Lung (tissue), 12 donors: ENCODE results near the gene SFXN5. TPM values are rescaled to one million over a fixed set of nuclear protein-coding genes. Genes with fewer than 3 reads are reported as not detected.

Experiments
- ATAC-seq: fragments of 200-7000 bp; cut with Tn5 transposase; one replicate; pipeline ENCODE4 v1.9.1; 2020; ENCODE audit warnings: moderate number of reproducible peaks; ENCODE audit not compliant: insufficient read depth, low FRiP score
- DNase-seq, 3 donors: peaks; one replicate each; pipeline ENCODE4 v3.0.0-alpha.2; 2013 to 2017
- H3K27ac ChIP-seq, 2 donors: one replicate each; pipeline ENCODE4 v1.5.1; 2013; ENCODE audit warnings: mild to moderate bottlenecking in 2 of 2, moderate library complexity in 2 of 2, control low read depth in 1 of 2, inconsistent platforms in 1 of 2, low read depth in 1 of 2, low read length in 1 of 2
- H3K27me3 ChIP-seq, 3 donors: one replicate each; pipeline ENCODE4 v1.5.1; 2013; ENCODE audit warnings: low read length in 2 of 3; ENCODE audit not compliant: control insufficient read depth in 3 of 3, insufficient read depth in 3 of 3
- H3K36me3 ChIP-seq, 4 donors: one replicate each; pipeline ENCODE4 v1.5.1; 2013; ENCODE audit warnings: low read length in 4 of 4, mild to moderate bottlenecking in 1 of 4, moderate library complexity in 1 of 4; ENCODE audit not compliant: control insufficient read depth in 4 of 4, insufficient read depth in 4 of 4
- H3K4me1 ChIP-seq, 5 donors: one replicate each; pipeline ENCODE4 v1.5.1; 2013; ENCODE audit warnings: low read length in 5 of 5, mild to moderate bottlenecking in 2 of 5, moderate library complexity in 1 of 5; ENCODE audit not compliant: control insufficient read depth in 5 of 5, insufficient read depth in 5 of 5
- H3K4me3 ChIP-seq: one replicate; pipeline ENCODE4 v1.5.1; 2013; ENCODE audit warnings: mild to moderate bottlenecking, control low read depth, moderate library complexity
- H3K9ac ChIP-seq, 2 donors: one replicate each; pipeline ENCODE4 v1.5.1; 2013; ENCODE audit warnings: low read length in 2 of 2, control low read depth in 1 of 2; ENCODE audit not compliant: insufficient read depth in 1 of 2
- H3K9me3 ChIP-seq, 4 donors: one replicate each; pipeline ENCODE4 v1.5.1; 2013; ENCODE audit warnings: low read length in 3 of 4, mild to moderate bottlenecking in 1 of 4, moderate library complexity in 1 of 4; ENCODE audit not compliant: control insufficient read depth in 4 of 4, insufficient read depth in 3 of 4
- WGBS, 2 donors: extraction: QIAGEN DNeasy Blood & Tissue Kit; methylation state at CpG; one replicate each; pipeline ENCODE4 v1.1.7; 2013; 5-methylcytosine and 5-hydroxymethylcytosine counted together
- polyA plus RNA-seq, 2 donors: library from polyadenylated mRNA; stranded (reverse); fragments of 200-250 nt; gene quantifications; one replicate each; pipeline ENCODE4 v1.2.1, GENCODE V29; 2013
- total RNA-seq, 2 donors: library from RNA; depleted of rRNA in 1 of 2; stranded (reverse); fragments of >200 nt in 1 of 2; gene quantifications; one replicate each; pipeline ENCODE4 v1.2.1, GENCODE V29; 2014 to 2021
- TF ChIP-seq, protein P1 (sequence below): IDR thresholded peaks from 2 replicates; pipeline ENCODE4 v1.5.1; 2012; ENCODE audit warnings: mild to moderate bottlenecking; ENCODE audit errors: control extremely low read depth, extremely low read depth
- donor health status: control.
- donor health status: control.
- donor health status: Bipolar disorder and iron deficiency.
- donor health status: healthy.
- donor health status: DM: yes; HTN: yes; CAD: no.

Gene SFXN5
- total and polyA plus RNA-seq, 4 donors = 8.3 to 15.6 (median 9.6) TPM

DNA sequence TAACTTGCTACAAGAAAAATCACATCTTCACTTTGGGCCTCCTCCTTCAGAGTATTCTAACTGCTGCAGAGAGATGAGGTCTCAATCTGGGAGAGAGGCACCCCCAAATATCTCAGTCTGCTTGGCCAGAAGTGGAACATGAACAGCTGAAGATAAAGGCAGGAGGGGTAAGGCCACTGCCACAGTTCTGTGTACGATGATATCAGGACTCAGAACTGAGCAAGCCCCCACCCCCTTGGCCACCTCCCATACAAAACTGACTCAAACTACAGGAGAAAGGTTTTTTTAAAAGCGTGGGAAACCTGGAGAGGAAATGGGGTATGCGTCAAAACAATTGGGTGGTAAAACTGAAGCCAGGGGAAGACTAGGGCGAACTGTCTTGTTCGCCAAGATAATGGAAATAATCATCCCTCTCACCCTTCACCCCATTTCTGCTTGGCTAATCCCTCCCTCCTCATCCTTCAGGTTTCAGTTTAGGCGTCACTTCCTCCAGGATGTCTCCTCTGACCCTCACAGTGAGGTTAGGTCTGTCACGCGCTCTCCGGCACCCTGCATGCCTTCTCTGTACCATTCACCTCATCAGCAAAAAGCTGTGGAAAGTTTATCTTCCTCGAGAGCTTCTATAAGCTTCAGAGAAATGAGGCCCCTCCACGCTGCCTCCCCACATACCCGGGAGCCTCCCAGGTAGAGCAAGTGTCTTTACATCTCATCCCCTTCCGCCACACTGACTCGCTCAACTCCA lies 64.4 kb downstream of the SFXN5 start:
- Histone ChIP-seq H3K27ac (no peak overlapping the region), H3K4me3 (no peak overlapping the region), H3K9me3 (peaks cover 0 to 3% (median 0%) of the 10 kb centered on the region in 4 donors), H3K27me3 (no peaks in the 10 kb centered on the region), H3K4me1 (no peaks in the 10 kb centered on the region), H3K9ac (no peak overlapping the region), H3K36me3 (peaks cover 0 to 6% (median 0%) of the 10 kb centered on the region in 4 donors)
- peak in 1 of 3 donors; percentile 9 for DNase-seq
- ATAC-seq = no peak
- TF ChIP-seq, protein P1, sequence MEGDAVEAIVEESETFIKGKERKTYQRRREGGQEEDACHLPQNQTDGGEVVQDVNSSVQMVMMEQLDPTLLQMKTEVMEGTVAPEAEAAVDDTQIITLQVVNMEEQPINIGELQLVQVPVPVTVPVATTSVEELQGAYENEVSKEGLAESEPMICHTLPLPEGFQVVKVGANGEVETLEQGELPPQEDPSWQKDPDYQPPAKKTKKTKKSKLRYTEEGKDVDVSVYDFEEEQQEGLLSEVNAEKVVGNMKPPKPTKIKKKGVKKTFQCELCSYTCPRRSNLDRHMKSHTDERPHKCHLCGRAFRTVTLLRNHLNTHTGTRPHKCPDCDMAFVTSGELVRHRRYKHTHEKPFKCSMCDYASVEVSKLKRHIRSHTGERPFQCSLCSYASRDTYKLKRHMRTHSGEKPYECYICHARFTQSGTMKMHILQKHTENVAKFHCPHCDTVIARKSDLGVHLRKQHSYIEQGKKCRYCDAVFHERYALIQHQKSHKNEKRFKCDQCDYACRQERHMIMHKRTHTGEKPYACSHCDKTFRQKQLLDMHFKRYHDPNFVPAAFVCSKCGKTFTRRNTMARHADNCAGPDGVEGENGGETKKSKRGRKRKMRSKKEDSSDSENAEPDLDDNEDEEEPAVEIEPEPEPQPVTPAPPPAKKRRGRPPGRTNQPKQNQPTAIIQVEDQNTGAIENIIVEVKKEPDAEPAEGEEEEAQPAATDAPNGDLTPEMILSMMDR = no peak
- 86 to 90% methylated on average over 14 of the region's 14 CpGs for WGBS, 2 donors

- Histone ChIP-seq H3K9ac (no peak overlapping the region), H3K27ac (no peak overlapping the region), H3K36me3 (peaks cover 0 to 8% (median 0%) of the 10 kb centered on the region in 4 donors), H3K27me3 (no peaks in the 10 kb centered on the region), H3K4me3 (no peak overlapping the region), H3K4me1 (no peaks in the 10 kb centered on the region), H3K9me3 (no peaks in the 10 kb centered on the region)
- 92% methylated on average over 14 of the region's 14 CpGs for WGBS, 2 donors
- ATAC-seq = no peak
- no peak for DNase-seq
- TF ChIP-seq, protein P1 = no peak
Observed at GRCh38 chr2:73004889-73005596, 66.5 kb downstream of the SFXN5 start.

GRCh38 chr2:73004466-73004865 lies 67.0 kb downstream of the SFXN5 start:
- H3K4me1 ChIP-seq = no peaks in the 10 kb centered on the region
- TF ChIP-seq, protein P1 = no peak
- no peaks in the 10 kb centered on the region for H3K27me3 ChIP-seq
- ATAC-seq = no peak
- no peak overlapping the region for H3K9ac ChIP-seq
- 88 to 90% methylated on average over 12 of the region's 12 CpGs for WGBS, 2 donors
- DNase-seq = no peak
- no peak overlapping the region for H3K27ac ChIP-seq
- no peaks in the 10 kb centered on the region for H3K9me3 ChIP-seq
- H3K4me3 ChIP-seq = no peak overlapping the region
- peaks cover 0 to 8% (median 0%) of the 10 kb centered on the region in 4 donors for H3K36me3 ChIP-seq
